RWPE2 (cell line): ENCODE results near the gene CTXN1.
"Not testable (repeated sequence)": the region's sequence is repeated elsewhere in the genome, so short reads cannot be mapped to it uniquely, and the experiment has no call there.

Experiments used
- ATAC-seq: fragments of 200-7000 bp; cut with Tn5 transposase; 3 replicates; pipeline ENCODE4 v1.9.1; 2021; ENCODE audit warnings: low read depth
- DNase-seq: peaks from one replicate; pipeline ENCODE4 v3.0.0-alpha.2; 2020; ENCODE audit warnings: low spot score
- H3K27ac ChIP-seq: fragments of 450-650 bp; 2 replicates; pipeline ENCODE4 v1.5.1; 2017; ENCODE audit warnings: mild to moderate bottlenecking; ENCODE audit not compliant: poor library complexity, severe bottlenecking
- H3K27me3 ChIP-seq: fragments of 250-450 bp; sonication (Bioruptor Pico); 2 replicates; pipeline ENCODE4 v1.5.1; 2021; ENCODE audit warnings: mild to moderate bottlenecking, moderate library complexity; ENCODE audit not compliant: insufficient read depth, poor library complexity, severe bottlenecking
- H3K36me3 ChIP-seq: fragments of 250-450 bp; sonication (Bioruptor Pico); 2 replicates; pipeline ENCODE4 v1.5.1; 2020; ENCODE audit warnings: low read depth, mild to moderate bottlenecking, moderate library complexity
- H3K4me1 ChIP-seq: fragments of 250-450 bp; sonication (Bioruptor Pico); 2 replicates; pipeline ENCODE4 v1.5.1; 2021; ENCODE audit warnings: mild to moderate bottlenecking, moderate library complexity; ENCODE audit not compliant: insufficient read depth, poor library complexity, severe bottlenecking
- H3K4me3 ChIP-seq: fragments of 250-450 bp; sonication (Bioruptor Pico); 2 replicates; pipeline ENCODE4 v1.5.1; 2021; ENCODE audit warnings: mild to moderate bottlenecking, moderate library complexity; ENCODE audit not compliant: severe bottlenecking
- H3K9me3 ChIP-seq: fragments of 250-450 bp; sonication (Bioruptor Pico); 2 replicates; pipeline ENCODE4 v1.5.1; 2021; ENCODE audit warnings: mild to moderate bottlenecking, moderate library complexity; ENCODE audit not compliant: severe bottlenecking
- TF ChIP-seq, protein P1 (sequence below): fragments of 450-650 bp; IDR thresholded peaks from one replicate; pipeline ENCODE4 v1.5.1; 2017; ENCODE audit warnings: mild to moderate bottlenecking, moderate library complexity; ENCODE audit not compliant: poor library complexity, severe bottlenecking

CTXN1 gene

GRCh38 chr19:7961920-7962626 is 36.1 kb upstream of the CTXN1 start:
- Histone ChIP-seq H3K27me3 (no peaks in the 10 kb centered on the region), H3K27ac (no peak overlapping the region), H3K36me3 (peaks cover 52% of the 10 kb centered on the region), H3K4me3 (no peak overlapping the region), H3K4me1 (no peaks in the 10 kb centered on the region), H3K9me3 (no peaks in the 10 kb centered on the region)
- TF ChIP-seq, protein P1, sequence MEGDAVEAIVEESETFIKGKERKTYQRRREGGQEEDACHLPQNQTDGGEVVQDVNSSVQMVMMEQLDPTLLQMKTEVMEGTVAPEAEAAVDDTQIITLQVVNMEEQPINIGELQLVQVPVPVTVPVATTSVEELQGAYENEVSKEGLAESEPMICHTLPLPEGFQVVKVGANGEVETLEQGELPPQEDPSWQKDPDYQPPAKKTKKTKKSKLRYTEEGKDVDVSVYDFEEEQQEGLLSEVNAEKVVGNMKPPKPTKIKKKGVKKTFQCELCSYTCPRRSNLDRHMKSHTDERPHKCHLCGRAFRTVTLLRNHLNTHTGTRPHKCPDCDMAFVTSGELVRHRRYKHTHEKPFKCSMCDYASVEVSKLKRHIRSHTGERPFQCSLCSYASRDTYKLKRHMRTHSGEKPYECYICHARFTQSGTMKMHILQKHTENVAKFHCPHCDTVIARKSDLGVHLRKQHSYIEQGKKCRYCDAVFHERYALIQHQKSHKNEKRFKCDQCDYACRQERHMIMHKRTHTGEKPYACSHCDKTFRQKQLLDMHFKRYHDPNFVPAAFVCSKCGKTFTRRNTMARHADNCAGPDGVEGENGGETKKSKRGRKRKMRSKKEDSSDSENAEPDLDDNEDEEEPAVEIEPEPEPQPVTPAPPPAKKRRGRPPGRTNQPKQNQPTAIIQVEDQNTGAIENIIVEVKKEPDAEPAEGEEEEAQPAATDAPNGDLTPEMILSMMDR, result no peak
- ATAC-seq, result no peak
- DNase-seq, result no peak

GRCh38 chr19:7961082-7961481 is 35.1 kb upstream of the CTXN1 start:
- not testable (repeated sequence) for ATAC-seq, H3K27me3 ChIP-seq
- peaks cover 44% of the 10 kb centered on the region for H3K36me3 ChIP-seq

GRCh38 chr19:7959211-7959610 is 33.3 kb upstream of the CTXN1 start:
- Histone ChIP-seq H3K4me3 (no peak overlapping the region), H3K9me3 (no peaks in the 10 kb centered on the region), H3K4me1 (no peaks in the 10 kb centered on the region), H3K27me3 (no peaks in the 10 kb centered on the region), H3K36me3 (peaks cover 29% of the 10 kb centered on the region), H3K27ac (no peak overlapping the region)
- DNase-seq (no peak), ATAC-seq (no peak)
- TF ChIP-seq, protein P1, result no peak

More at GRCh38 chr19:7961082-7961481, 35.1 kb upstream of the CTXN1 start:
- H3K4me1 ChIP-seq, H3K9me3 ChIP-seq, H3K27ac ChIP-seq, DNase-seq, H3K4me3 ChIP-seq: not testable (repeated sequence)

DNA sequence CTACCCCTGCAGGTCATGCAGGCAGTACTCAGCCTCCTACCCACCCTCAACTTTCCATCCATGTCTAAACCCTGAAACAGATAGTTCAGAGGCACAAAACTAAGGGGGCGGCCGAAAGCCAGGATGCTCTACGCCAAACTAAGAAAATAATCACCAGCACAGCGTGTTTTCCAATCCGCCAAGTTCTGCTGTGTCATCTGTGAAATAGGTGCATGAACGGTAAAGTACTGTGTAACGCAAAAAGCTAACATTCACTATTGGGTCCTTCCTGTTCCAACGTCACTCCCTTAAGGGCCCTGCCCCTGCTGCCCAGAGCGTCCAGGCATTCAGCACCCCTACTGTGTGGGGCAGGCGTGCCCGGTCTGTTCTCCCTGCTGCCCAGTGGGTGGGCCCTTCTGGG is 29.8 kb upstream of the CTXN1 start:
- H3K9me3 ChIP-seq, result no peaks in the 10 kb centered on the region
- ATAC-seq (no peak), DNase-seq (no peak)
- peaks cover 3% of the 10 kb centered on the region for H3K4me1 ChIP-seq
- TF ChIP-seq, protein P1, result no peak
- H3K4me3 ChIP-seq, result no peak overlapping the region
- H3K27me3 ChIP-seq, result no peaks in the 10 kb centered on the region
- H3K36me3 ChIP-seq, result no peaks in the 10 kb centered on the region
- H3K27ac ChIP-seq, result no peak overlapping the region

DNA sequence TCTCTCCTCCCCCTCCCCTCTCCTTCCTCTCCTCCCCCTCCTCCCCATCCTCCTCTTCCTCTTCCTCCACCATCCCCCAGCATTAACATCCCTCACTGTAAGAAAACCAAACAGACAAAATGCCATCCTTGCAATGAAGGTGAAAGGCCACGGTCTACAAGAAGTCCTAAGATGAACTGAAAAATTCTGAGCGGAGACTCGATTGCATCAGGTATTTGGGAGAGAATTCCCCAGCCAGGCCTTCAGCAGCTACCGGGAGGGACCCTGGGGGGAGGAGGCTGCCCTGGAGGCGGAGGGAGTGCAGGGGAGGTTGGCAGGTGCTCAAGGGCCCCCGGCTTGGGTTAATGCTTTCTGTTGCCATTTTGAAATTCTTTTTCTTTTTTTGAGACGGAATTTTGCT is 27.6 kb upstream of the CTXN1 start:
- TF ChIP-seq, protein P1, result no peak
- Histone ChIP-seq H3K4me1 (peaks cover 3% of the 10 kb centered on the region), H3K27me3 (no peaks in the 10 kb centered on the region), H3K36me3 (no peaks in the 10 kb centered on the region), H3K4me3 (no peak overlapping the region), H3K27ac (no peak overlapping the region), H3K9me3 (no peaks in the 10 kb centered on the region)
- no peak for DNase-seq
- ATAC-seq, result no peak
